ENCODE results near the gene MYO5A. TPM values are rescaled to one million over a fixed set of nuclear protein-coding genes. Genes with fewer than 3 reads are reported as not detected.
"Not testable (repeated sequence)": the region's sequence is repeated elsewhere in the genome, so short reads cannot be mapped to it uniquely, and the experiment has no call there.

The MYO5A gene
- total RNA-seq, 1 donor from 2014 or later = 34.8 TPM

DNA sequence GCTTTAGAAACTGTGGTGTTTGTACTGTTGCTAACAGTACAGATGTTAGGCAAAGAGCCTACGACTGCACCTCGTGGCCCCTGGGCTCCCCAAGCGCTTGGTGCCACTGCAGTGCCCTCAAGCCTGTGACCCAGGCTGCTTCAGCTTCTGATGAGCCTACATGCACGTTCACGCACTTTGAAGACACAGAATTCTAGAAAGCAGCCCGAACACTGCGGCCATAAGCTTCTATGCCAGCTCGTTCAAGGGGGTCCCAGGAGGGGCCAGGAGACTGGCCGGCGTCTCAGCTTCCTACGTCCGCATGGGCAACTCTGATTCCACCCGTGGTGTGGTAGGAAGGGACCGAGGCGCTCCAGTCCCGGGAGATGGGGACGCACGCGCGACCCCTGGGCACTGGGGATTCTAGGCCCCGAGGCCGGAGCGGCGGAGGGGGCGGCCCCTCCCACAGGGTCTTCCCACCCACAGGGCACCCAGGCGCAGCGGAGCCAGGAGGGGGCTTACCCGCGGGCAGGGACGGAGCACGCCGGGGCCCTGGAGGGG is 233.7 kb downstream of the MYO5A start:
- intact Hi-C loops (cut with micrococcal nuclease) = no loop called here

DNA sequence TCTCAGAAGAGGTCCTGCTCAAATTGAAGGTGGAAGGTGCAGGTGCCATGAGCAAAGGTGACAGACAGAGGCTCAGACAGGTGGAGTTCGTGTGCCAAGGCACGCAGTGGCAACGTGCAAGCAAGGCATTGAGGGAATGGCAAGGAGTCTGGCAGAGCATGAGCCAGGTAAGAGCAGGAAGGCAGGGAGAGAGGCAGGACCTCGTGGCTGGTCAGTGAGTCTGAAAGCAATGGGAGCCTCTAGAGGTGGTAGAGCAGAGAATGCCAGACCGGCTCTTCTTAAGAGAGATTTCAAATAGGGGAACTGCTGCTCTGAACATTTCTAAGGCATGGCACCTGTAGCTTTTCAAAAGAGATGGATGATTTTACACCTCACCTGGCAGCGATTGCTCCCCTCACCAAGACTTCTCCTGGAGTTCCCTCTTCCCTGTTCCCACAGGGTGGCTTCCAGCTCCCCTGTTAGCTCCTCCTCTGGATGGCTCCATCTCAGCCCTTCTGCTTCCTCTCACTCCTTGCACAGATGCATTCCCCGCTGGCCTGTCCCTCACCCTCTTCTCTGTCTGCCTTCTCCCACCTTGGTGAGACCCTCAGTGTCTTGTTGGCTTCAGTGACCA is 235.8 kb downstream of the MYO5A start:
- intact Hi-C loops (cut with micrococcal nuclease) = no loop called here

DNA sequence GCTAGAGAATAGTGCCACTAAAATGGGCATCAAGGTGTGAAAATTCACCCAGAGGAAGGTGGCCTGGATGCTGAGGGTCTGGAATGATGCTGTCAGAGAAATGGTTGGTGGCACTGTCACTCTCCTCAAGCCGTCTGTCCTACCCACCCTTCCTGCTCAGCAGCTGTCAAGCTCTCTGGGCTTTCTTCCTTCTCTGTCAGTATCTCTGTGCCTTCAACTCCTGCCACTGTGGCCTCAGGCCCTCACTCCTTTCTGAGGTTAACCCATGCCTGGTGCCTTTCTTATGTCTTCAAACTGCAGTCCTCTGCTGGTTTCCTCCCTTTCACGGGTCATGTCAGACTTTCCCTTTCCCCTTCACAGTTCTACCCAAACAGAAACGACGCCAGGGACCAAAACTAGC is 237.5 kb downstream of the MYO5A start:
- intact Hi-C loops (cut with micrococcal nuclease) = loop anchor here (2.0 kb wide), 1 partner anchor 34 kb away; no protein-coding TSS in a partner anchor

DNA sequence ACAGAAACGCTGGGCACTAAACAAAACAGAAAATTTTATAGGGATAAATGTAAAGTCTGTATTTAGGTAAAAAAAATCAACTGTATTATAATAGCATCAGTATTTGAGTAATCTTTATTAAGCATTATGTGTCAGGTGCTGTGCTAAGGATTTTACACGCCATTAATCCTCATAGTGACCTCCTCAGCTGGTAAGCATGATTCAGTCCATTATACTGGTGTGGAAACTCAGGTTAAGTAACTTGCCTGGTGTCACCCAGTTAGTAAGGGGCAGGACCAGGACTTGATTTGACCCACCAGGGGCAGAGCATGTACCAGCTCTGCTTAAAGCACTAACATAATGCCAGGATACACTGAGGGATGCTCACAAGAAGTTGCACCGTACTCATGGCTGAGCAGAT is 237.9 kb downstream of the MYO5A start:
- intact Hi-C loops (cut with micrococcal nuclease) = loop anchor here (2.0 kb wide), 1 partner anchor 34 kb away; no protein-coding TSS in a partner anchor

DNA sequence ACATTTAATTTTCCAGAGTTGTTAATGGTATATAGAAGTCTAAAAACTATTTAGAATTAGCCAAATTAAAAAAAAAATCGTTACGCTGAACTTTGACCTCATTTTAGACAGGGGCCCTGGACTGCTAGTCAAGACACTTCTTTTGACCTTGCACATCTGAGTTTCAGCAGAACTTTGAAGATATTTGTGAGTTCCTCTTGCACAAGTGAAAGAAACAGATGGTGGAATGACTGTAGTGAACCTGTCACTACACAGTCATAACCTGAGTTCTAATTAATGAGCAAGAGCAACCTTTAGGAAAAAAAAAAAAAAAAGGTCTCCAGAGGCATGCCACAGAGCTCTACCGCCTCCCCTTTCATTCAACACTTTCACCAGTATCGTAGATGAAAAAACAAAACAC is 238.4 kb downstream of the MYO5A start:
- intact Hi-C loops (cut with micrococcal nuclease) = loop anchor here (2.0 kb wide), 1 partner anchor 34 kb away; no protein-coding TSS in a partner anchor

DNA sequence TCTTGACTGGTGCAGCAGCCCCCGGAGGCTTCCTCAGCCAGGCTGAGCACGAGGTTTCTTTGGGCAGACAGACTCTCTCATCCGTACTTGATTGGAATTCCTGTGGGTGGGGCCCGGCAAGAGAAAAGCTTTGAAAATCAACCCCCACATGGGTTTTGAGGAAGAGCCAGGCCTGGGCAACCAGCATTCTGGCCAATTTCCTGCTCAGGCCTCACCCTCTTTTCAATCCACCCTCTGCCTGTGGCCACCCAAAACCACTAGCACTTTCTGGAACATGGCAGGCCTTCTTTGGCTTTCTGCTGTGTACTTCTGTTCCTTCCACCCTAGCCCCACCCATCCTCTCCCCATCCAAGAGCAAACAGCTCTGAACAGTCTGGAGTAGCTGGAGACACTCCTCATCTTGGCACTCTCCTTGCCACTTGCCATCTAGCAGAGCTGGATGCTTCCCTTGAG is 239.0 kb downstream of the MYO5A start:
- intact Hi-C loops (cut with micrococcal nuclease) = loop anchor here (2.0 kb wide), 1 partner anchor 33 kb away; no protein-coding TSS in a partner anchor

DNA sequence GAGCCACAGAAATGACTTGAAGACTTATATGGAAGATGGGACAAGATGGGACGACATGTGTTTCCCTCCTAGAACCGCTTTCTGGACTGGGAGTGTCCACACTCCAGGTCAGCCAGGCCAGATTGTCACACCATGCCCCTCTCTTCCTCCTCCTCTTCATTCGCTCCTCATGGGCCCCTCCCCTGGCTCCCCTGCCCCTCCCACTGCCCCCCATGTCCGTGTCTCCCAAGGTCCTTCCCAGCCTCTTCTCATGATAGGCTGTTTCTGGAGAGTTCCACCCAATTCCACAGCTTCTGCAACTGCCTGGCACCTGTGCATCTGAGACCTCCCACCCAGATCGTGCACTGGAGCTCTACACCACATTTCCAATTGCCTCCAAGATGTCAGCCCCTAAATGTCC is 239.7 kb downstream of the MYO5A start:
- intact Hi-C loops (cut with micrococcal nuclease) = no loop called here

DNA sequence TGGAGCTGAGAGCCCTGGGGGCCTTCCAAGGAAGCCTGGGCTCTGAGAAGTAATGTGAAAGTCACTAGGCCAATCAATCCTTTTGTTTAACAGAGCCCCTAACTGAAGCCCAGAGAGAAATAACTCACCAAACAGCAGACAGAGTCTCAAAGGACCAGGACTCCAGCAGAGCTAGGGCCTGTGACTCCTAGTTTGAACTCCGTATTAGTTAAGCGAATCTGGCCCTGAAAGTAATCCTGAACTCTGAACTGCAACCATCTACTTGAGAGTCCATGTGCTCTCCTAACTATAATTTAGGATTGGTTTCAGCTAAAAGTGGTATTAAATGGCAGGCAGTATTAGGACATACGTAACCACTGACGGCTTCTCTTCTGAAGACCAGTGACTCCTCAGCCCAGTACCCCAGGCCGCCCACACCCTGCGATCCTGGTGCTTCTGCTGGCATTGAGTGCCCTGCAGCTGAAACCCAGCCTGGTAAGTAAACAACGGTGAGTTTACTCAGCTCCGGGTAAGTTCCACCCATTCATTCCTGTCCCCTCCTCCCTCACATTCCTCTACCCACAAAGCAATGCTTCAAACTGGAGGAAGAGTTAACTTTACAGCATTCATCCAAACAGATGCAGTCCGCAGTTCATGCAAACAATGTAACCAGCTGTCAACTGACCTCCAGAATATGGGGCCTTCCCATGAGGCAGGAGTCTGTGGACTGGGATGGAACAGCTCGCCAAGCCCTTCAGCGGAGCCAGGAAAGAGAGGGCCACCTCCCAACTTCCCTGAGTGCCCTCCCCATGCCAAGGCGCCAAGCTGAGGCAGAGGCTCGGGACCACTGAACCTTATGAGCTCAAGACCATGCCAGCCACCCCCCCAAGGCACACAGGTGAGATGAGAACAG is 240.4 kb downstream of the MYO5A start:
- intact Hi-C loops (cut with micrococcal nuclease) = no loop called here

DNA sequence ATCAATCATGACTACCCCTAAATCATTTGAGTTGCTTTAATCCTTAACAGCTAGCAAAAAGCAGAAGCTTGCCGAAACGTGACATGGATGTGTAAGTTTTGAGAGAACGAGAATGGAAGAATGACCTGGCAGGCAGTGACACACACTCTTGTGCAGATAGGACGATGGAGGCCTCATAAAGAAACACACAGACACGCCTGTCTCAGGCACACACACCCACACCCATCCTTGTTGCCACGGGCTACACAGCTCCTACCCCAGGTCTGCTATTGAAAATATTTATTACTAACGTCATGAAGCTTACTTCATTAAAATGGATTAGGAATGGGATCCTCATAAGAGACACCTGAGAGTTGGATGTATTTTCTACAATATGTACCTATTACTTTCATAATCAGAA is 241.6 kb downstream of the MYO5A start:
- intact Hi-C loops (cut with micrococcal nuclease) = no loop called here

DNA sequence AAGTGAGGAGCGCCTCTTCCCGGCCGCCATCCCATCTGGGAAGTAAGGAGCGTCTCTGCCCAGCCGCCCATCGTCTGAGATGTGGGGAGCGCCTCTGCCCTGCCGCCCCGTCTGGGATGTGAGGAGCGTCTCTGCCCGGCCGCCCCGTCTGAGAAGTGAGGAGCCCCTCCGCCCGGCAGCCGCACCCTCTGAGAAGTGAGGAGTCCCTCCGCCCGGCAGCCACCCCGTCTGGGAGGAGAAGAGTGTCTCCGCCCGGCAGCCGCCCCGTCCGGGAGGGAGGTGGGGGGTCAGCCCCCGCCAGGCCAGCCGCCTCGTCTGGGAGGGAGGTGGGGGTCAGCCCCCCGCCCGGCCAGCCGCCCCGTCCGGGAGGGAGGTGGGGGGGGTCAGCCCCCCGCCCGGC is 242.7 kb downstream of the MYO5A start:
- intact Hi-C loops (cut with micrococcal nuclease) = not testable (repeated sequence)

DNA sequence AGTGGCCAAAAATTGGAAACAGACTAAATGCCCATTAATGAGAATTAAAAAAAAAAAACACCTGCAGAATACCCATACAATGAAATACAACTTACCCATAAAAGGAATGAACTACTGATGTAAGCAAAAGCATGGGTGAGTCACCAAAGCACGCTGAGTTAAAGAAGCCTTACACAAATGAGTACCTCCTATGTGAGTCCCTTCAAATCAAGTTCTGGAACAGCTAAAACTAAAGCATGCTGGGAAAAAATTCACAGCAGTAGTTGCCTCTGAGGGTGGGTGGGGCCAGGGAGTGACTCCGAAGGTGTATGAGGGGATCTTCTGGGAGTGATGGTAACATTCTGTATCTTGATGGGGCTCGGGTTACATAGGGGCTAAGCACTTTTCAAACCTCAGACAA is 244.5 kb downstream of the MYO5A start:
- intact Hi-C loops (cut with micrococcal nuclease) = no loop called here

DNA sequence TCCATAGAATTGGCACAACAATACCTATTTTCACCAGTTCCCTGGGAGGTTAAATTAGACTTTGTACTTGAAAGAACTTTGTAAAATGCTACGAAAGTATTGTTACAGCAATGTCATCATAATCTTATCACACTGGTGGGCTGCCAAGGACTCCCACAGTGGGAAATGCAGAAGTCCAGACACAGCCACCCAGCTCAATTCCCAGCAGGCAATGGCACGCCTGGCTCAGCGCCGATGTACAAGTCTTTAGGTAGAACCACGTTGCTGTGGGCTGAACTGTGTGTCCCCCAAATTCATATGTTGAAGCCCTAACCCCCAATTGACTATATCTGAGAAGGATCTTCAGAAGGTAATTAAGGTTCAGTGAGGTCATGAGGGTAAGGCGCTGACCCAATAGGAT is 245.4 kb downstream of the MYO5A start:
- intact Hi-C loops (cut with micrococcal nuclease) = no loop called here

DNA sequence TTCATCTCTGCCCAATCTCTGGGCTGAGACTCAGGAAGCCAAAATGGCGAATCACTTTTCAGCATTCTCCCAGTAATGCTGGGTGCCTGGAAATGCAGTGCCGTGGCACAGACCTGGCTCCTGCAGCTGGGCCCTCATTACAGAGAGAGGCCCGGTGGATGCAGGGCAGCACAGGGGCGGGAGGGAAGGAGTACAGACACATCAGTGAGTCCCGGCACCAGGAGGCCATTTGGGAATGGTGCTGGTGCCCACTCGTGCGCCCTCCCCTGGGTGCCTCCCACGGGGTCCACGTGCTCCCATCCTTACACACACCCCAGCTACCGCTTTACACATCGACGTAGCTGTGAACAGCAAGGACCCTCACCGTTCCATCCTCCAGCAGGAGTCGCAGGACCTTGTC is 246.3 kb downstream of the MYO5A start:
- intact Hi-C loops (cut with micrococcal nuclease) = no loop called here

DNA sequence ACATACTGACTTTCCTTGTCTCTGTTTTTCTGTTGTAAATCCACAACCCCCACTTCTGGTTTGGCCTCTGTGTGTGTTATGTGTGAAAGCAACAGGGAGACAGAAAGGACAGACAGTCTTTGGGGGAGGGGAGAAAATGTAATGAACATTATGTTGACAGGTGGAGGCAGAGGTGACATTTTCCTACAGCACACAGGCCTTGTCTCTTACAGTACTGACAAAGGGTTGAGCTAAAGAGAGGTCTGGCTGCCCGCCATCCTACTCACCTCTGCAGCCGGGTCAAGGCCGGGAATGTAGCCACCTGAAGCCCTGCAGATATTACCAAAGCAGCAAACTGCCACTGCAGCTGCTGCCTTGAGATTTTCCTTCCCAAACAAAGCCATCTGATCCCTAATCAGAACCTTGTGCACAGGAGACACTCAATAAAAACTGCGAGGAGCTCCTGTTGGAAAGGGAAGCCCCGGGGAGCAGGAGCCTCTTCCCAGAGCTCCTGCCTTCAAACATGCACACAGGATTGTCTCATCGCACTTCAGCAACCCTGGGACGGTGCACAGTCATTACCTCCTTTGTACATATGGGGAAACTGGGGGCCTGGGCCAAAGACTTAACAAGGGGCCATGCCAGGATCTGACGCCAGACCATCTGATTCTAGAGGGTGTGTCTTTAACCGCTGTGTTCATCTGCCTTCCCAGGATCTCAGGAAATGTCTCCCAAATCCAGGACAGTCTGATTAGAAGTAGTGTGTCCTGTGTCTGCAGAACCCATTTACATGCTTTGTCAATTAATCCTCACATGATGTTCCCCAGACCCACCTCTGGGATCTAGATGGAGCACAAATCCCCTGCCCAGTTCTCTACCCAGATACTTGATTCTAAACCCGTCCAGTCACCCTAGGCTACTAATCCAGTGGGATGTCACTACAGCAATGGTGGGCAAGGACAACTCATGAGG is 247.3 kb downstream of the MYO5A start:
- intact Hi-C loops (cut with micrococcal nuclease) = no loop called here

DNA sequence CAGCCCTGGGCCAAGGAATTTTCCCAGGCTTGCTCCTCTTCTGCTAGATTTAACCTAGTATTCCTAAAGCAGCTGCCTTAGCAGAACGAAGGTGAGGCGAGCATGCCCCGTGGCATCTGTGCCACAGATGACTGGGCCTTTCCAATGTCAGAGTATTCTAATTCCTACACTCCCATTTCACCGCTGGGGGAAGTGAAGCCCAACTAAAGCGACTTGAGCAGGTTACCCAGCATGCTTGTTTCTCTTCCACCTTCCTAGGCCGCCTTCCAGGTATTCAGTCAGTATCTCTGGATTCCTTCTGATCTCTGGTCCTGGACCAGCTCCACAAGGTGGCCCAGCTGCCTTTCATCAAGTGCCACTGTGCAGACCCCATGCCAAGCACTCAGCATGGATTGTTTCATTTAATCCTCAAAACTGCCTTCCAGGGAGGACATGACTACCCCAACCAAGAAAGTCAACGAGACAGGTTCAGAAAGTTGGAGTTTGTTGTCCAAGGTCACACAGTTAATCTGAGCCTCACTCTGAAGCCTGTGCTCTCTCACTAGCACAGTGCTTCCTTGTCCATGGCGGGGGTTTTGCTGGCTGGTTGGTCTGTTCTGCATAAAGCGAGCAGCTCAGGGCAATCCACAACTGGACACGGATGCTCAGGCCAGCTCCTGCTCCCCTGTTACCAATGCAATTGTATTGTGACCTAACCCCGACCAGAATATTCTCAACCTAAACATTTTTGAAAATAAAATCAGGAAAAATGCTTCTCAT is 248.2 kb downstream of the MYO5A start:
- intact Hi-C loops (cut with micrococcal nuclease) = no loop called here

DNA sequence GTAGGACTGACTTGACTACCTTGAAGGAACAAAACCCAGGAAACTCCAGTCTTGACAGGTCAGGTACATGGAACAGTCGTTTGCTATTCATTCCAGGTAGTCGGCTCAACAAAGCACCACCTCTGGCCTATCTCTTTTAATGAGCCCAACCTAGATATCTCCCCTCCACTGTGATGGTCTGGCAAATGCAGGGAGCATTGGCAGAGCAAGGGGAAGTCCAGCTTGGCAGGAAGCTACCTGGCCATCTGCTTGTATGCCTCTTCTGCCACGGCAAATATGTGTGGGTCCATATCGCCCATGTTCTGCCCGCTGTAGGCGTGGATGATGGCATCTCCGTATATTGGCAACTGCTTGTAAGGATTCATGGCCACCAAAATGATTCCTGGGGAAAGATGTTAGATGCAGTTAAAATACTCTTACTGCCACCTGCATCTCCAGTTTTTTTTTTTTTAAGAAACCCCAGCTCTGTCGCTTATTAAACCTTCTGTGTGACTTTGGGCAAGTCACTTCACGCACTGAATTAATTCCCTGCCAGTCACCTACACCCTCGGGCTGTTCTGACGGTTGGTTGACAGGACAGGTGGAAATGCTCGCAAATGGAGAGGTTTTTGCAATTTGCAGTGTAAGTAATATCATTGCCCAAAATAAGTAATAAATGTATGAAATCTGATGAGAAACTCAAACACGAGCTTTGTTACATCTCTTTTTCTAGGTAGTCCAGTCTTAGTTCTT is 249.9 kb downstream of the MYO5A start:
- intact Hi-C loops (cut with micrococcal nuclease) = no loop called here

DNA sequence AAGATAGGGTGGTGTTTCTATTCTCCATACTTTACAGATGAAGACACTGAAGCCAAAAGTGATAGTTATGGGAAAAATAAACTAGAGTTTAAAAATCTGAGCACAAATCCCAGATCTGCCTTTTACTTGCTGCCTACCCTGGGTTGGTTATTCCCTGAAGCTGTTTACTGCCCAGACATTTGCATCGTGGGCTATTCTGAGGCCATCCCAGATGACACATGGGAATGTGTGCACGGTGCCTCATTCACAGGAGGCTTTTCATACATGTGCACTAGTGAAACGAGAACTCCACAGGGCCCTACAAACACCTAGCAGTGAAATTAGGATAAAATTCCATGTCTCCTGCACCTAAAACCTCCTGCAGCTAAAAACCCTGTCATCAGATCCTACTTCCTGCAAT is 250.5 kb downstream of the MYO5A start:
- intact Hi-C loops (cut with micrococcal nuclease) = no loop called here

DNA sequence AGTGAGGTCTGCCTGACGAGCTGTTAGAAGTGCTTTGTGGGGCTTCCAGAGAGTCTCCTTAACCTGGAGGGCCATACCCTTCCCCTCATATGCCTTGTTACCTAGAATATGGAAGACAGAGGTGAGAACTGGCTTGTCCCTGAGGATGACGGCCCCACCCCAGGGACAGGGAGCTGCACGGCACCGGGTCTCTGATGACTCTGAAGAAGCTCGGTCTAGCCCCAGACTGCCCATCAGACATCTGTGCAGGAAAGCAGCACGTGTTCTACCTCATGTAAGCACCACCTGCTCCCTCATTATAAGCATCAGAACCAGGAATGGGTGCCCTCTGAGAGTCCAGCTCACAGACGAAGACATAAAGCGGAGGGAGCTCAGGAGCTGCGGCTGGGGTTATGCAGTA is 251.1 kb downstream of the MYO5A start:
- intact Hi-C loops (cut with micrococcal nuclease) = no loop called here

DNA sequence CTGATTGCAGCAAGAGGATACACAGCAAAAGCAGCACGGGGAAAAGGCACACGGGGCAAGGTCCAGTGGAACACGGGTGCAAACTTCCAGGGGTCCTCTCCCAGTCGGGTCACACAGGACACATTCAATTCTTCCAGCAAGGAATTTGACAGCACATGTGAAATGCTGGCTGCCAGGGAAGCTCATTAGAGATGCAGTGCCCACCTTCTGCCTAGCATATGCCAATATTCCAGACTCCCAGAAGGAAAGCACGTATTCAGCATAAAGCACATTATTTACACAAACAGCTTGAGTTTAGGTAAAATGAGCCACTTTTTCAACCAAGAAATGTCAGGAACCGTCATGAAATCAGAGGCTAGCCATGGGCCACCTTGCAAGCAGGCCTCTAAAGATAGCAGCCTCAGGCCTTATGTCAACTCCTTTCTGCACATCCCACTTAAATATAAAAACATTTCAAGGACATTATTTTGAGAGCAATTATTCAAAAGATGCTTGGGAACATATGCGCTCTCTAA is 252.4 kb downstream of the MYO5A start:
- intact Hi-C loops (cut with micrococcal nuclease) = no loop called here

Data from T-helper 1 cell treated with Interleukin-12 subunit alpha and Interleukin-12 subunit beta and Interleukin-4 antibody, amounts not matched to agents 30 ng/mL and 1 ng/mL, for 36 hours (primary cell).